Stimulated activated memory B cell treated with anti-CD40 and anti-IgM and Interleukin-4, amounts not matched to agents 10 μg/mL and 1 μg/mL and 100 μg/mL, for 72 hours (primary cell): ENCODE results near the gene RTL5.
"Not testable (repeated sequence)": the region's sequence is repeated elsewhere in the genome, so short reads cannot be mapped to it uniquely, and the experiment has no call there.

ENCODE experiments used
- ATAC-seq: fragments of 150-1000 bp; cut with Tn5 transposase; 2 replicates; pipeline ENCODE4 v1.10.0; 2021
- H3K27ac Mint-ChIP-seq: one replicate; pipeline ENCODE4 v1.8.0; 2022; ENCODE audit warnings: mild to moderate bottlenecking, mixed read lengths
- H3K27me3 Mint-ChIP-seq: one replicate; pipeline ENCODE4 v1.8.0; 2022; ENCODE audit warnings: mixed read lengths
- H3K36me3 Mint-ChIP-seq: one replicate; pipeline ENCODE4 v1.8.0; 2022; ENCODE audit warnings: mixed read lengths
- H3K4me1 Mint-ChIP-seq: one replicate; pipeline ENCODE4 v1.8.0; 2022; ENCODE audit warnings: mixed read lengths
- H3K4me3 Mint-ChIP-seq: one replicate; pipeline ENCODE4 v1.8.0; 2022; ENCODE audit warnings: mild to moderate bottlenecking, moderate library complexity, mixed read lengths
- H3K9me3 Mint-ChIP-seq: one replicate; pipeline ENCODE4 v1.8.0; 2022; ENCODE audit warnings: mixed read lengths

RTL5 gene

GRCh38 chrX:72131317-72132294 lies at the start of gene RTL5:
Gene RTL5, minus strand, starts transcription at chrX:72131915.
- H3K9me3 Mint-ChIP-seq: no peaks in the 10 kb centered on the region
- H3K4me3 Mint-ChIP-seq: peak within 1 kb of the TSS; percentile 81
- H3K27me3 Mint-ChIP-seq: peaks cover 33% of the 10 kb centered on the region
- peak; percentile 85 for ATAC-seq
- no peak within 1 kb of the TSS for H3K27ac Mint-ChIP-seq
- H3K4me1 Mint-ChIP-seq: peaks cover 10% of the 10 kb centered on the region
- H3K36me3 Mint-ChIP-seq: no peaks in the 10 kb centered on the region

DNA sequence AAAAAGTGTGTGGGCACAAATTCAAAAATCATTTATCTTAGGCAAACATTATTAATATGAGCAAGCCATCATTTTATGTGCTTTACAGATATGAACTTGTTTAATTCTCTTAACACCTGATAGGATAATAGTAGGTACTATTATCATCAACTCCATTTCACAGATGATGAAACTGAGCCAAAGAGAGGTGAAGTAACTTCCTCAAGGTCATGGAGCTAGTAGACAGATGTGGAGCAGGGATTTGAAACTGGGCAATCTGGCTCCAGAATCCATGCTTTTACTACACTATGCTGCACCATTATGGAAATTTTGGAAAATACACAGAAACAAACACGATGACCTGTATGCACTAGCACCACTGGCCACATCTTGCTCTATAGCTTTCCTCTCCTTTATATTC lies 48.8 kb upstream of the RTL5 start:
- no peak for ATAC-seq
- Mint-ChIP-seq H3K4me1 (peaks cover 6% of the 10 kb centered on the region), H3K27ac (no peak overlapping the region), H3K4me3 (no peak overlapping the region), H3K27me3 (no peaks in the 10 kb centered on the region), H3K9me3 (no peaks in the 10 kb centered on the region), H3K36me3 (peaks cover 5% of the 10 kb centered on the region)

DNA sequence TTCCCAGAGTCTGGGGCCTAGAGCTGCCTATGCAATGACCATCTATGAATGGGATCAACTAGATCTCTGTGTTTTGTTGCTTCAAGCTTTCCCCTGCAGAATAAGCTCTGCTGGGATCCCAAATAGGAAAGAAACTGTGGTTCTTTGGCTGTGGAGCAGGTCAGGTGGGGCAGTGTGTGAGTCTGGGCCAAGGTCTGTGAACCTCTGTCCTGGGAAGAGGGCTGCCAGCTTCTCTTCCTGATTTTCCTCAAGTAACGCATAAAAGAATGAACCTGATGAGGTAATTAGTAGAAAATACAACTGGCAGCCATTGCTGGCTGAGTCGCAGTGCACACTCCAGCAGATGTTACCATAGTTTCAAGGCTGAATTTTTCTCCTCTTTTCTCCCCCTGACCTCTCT lies 45.3 kb upstream of the RTL5 start:
- no peak for ATAC-seq
- no peaks in the 10 kb centered on the region for H3K9me3 Mint-ChIP-seq
- H3K4me3 Mint-ChIP-seq: no peak overlapping the region
- H3K4me1 Mint-ChIP-seq: no peaks in the 10 kb centered on the region
- no peaks in the 10 kb centered on the region for H3K27me3 Mint-ChIP-seq
- H3K36me3 Mint-ChIP-seq: no peaks in the 10 kb centered on the region
- no peak overlapping the region for H3K27ac Mint-ChIP-seq

- not testable (repeated sequence) for H3K27me3 Mint-ChIP-seq, H3K27ac Mint-ChIP-seq, H3K4me1 Mint-ChIP-seq, ATAC-seq, H3K4me3 Mint-ChIP-seq, H3K36me3 Mint-ChIP-seq, H3K9me3 Mint-ChIP-seq
These were observed 44.6 kb upstream of the RTL5 start for GRCh38 chrX:72176289-72176688.

GRCh38 chrX:72169008-72169728 lies 37.5 kb upstream of the RTL5 start:
- H3K27ac Mint-ChIP-seq: no peak overlapping the region
- no peaks in the 10 kb centered on the region for H3K36me3 Mint-ChIP-seq
- peak overlapping the region; percentile 36 for H3K4me3 Mint-ChIP-seq
- H3K27me3 Mint-ChIP-seq: no peaks in the 10 kb centered on the region
- no peak for ATAC-seq
- H3K9me3 Mint-ChIP-seq: no peaks in the 10 kb centered on the region
- no peaks in the 10 kb centered on the region for H3K4me1 Mint-ChIP-seq

GRCh38 chrX:72165551-72165950 lies 33.8 kb upstream of the RTL5 start:
- Mint-ChIP-seq H3K4me1 (no peaks in the 10 kb centered on the region), H3K27me3 (no peaks in the 10 kb centered on the region), H3K9me3 (no peaks in the 10 kb centered on the region), H3K4me3 (no peak overlapping the region), H3K36me3 (no peaks in the 10 kb centered on the region), H3K27ac (no peak overlapping the region)
- no peak for ATAC-seq

GRCh38 chrX:72159769-72160168 lies 28.1 kb upstream of the RTL5 start:
- Mint-ChIP-seq H3K4me3 (no peak overlapping the region), H3K4me1 (no peaks in the 10 kb centered on the region), H3K27me3 (no peaks in the 10 kb centered on the region), H3K27ac (no peak overlapping the region), H3K9me3 (peaks cover 4% of the 10 kb centered on the region), H3K36me3 (no peaks in the 10 kb centered on the region)
- ATAC-seq: no peak

DNA sequence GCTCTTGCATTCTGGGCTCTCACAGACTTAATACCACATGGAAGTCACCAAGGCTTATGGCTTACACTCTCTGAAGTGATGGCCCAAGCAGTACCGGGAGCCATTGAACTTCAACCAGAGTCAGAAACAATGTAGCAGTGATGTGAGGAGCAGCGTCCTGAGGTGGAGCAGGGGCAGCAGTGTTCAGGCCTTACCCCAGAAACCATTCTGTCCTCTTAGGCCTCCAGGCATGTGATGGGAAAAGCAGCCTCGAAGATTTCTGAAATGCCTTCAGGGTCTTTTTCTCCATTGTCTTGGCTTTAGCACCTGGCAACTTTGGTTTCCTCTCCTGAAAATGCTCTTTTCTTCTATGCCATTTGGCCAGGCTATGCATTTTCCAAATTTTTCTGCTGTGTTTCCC lies 27.1 kb upstream of the RTL5 start:
- Mint-ChIP-seq H3K9me3 (peaks cover 4% of the 10 kb centered on the region), H3K4me1 (no peaks in the 10 kb centered on the region), H3K27ac (no peak overlapping the region), H3K4me3 (no peak overlapping the region), H3K27me3 (no peaks in the 10 kb centered on the region), H3K36me3 (no peaks in the 10 kb centered on the region)
- no peak for ATAC-seq

DNA sequence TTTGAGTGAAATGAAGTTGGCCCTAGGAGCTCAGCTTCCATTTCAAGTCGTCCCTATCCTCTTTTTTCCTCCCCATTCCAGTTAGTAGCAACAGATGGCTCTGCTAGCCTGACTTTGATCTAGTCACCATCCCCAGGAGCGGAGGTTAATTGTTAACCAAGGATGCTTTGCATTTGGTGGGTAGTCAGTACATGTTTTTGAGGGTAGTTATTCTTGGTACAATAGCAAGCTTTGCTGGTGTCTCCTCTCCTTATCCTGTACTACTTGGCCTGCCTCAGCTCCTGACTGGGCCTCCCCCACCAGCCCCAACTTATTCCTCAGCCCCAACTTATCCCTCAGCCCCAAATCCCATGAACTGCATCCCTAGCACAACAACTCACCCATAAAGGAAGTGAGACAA lies 14.8 kb upstream of the RTL5 start:
- no peaks in the 10 kb centered on the region for H3K36me3 Mint-ChIP-seq
- H3K4me3 Mint-ChIP-seq: no peak overlapping the region
- no peak overlapping the region for H3K27ac Mint-ChIP-seq
- no peak for ATAC-seq
- no peaks in the 10 kb centered on the region for H3K9me3 Mint-ChIP-seq
- H3K27me3 Mint-ChIP-seq: peaks cover 13% of the 10 kb centered on the region
- peaks cover 8% of the 10 kb centered on the region for H3K4me1 Mint-ChIP-seq

DNA sequence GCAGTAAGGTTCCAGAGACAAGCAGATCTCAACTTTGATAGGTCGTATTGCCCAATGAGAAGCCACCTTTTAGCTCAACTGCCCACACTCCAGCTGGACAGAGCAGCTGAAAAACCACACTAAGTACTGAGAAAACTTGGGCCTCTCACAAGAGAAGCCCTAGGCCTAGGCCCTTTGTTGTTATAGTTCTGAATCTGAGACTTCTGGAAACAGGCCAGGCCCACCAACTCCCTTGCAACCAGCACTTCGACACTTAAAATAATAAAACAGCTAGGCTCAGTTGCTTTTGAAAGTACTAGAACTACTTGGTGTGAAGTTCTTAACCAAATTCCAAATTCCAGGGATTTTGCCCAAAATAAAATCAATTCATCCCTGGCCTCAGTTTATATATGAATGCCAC lies 13.5 kb upstream of the RTL5 start:
- ATAC-seq: no peak
- Mint-ChIP-seq H3K4me1 (peaks cover 19% of the 10 kb centered on the region), H3K4me3 (no peak overlapping the region), H3K27me3 (peaks cover 13% of the 10 kb centered on the region), H3K9me3 (no peaks in the 10 kb centered on the region), H3K27ac (no peak overlapping the region), H3K36me3 (no peaks in the 10 kb centered on the region)

- no peak overlapping the region for H3K27ac Mint-ChIP-seq
- peaks cover 19% of the 10 kb centered on the region for H3K4me1 Mint-ChIP-seq
- H3K9me3 Mint-ChIP-seq: no peaks in the 10 kb centered on the region
- ATAC-seq: no peak
- no peak overlapping the region for H3K4me3 Mint-ChIP-seq
- peaks cover 22% of the 10 kb centered on the region for H3K27me3 Mint-ChIP-seq
- no peaks in the 10 kb centered on the region for H3K36me3 Mint-ChIP-seq
These were observed 11.8 kb upstream of the RTL5 start for GRCh38 chrX:72143609-72143907.

DNA sequence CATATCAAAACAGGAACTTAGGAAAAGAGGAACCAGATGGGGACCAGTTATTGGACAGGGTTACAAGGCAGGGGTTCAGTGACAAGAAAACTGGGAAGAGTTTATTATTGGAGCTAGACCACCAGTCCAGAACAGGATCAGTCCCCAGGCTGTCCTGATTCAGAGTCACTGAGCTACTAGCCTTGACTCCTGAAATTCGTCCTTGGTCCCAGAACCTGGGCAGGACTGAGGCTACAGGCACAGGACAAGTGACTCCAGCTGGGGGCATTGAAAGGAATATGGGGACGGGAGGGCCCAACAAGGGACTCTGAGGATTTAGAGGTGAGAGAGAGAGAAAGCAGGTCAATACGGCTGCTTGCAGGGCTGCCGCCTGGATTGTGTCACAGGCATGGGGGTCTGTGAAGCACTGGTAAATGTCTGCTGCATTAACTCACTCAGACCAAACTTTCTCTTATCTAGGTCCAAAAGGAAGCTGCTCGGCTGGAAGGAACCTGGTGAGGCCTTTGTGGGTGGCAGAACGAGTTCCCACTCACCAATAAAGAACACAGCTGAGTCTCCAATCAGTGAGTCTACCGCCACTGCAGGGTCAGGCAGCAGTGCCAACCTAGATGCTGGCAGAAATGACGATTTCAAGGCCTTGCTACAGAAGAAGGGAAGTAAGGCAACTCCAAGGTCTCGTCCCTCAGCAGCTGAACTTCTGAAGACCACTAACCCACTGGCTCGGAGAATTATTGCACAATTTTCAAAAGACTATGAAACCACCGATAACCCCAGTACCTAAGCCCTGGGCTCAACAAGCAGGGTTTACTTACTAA lies 11.3 kb upstream of the RTL5 start:
- no peak for ATAC-seq
- Mint-ChIP-seq H3K27me3 (peaks cover 22% of the 10 kb centered on the region), H3K4me1 (peaks cover 19% of the 10 kb centered on the region), H3K36me3 (no peaks in the 10 kb centered on the region), H3K27ac (no peak overlapping the region), H3K9me3 (no peaks in the 10 kb centered on the region), H3K4me3 (no peak overlapping the region)

DNA sequence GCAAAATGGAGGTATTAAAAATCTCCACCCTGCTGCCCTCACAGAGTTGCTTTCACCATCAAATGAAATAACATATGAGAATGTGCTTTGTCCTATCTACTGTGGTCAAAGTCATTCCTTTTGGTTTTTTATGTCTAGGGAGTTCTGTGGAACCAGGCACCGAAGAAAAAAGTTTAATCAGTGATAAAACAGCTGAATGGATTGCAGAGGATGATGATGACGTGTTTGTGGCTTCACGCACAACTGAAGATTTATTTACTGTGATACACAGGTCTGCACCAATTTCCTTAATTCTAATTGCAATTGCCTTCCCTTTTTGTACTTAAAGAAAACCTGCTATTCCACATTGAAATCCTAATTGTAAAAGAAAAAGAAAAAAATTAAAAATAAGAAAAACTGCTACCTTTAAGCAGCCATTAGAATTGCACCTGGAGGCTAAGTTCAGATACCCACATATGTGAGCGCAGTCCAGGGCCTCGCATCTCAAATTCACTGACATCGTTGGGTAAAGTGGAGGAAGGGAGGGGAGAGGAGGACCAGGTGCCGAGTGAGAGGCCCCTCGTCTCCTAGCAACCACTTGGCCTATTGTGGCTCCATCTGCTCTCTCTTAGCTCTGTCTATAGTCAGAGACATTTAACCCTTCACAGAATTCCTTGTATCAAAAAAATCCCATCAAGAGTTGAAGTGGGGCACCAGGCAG lies 10.5 kb upstream of the RTL5 start:
- no peak overlapping the region for H3K4me3 Mint-ChIP-seq
- H3K36me3 Mint-ChIP-seq: no peaks in the 10 kb centered on the region
- no peak for ATAC-seq
- no peaks in the 10 kb centered on the region for H3K9me3 Mint-ChIP-seq
- H3K27ac Mint-ChIP-seq: no peak overlapping the region
- H3K27me3 Mint-ChIP-seq: peaks cover 22% of the 10 kb centered on the region
- H3K4me1 Mint-ChIP-seq: peaks cover 19% of the 10 kb centered on the region

DNA sequence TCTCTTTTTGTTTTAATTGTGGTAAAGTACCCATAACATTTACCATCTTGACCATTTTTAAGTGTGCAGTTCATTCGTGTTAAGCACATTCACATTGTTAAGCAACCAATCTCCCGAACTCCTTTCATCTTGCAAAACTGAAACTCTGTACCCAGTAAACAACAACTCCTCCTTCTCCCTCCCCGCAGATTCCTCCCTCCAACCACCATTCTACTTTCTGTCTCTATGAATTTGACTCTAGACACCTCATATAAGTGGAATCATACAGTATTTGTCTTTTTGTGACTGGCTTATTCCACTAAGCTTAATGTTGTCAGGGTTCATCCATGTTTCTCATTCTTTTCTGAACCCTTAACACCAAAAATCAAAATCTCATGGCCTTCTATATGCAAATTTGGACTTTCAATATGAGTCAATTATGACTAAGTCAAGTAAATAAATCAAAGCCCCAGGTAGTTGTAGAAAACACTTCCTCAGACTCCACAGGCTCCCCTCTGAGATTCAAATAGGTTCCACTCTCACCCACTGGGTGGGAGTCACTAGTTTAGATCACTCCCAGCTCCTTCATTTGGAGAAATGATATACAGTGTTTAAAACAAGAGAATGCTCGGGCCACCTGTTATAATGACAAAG lies 9.8 kb upstream of the RTL5 start:
- Mint-ChIP-seq H3K27me3 (peaks cover 20% of the 10 kb centered on the region), H3K27ac (no peak overlapping the region), H3K4me3 (peak overlapping the region; percentile 2), H3K9me3 (no peaks in the 10 kb centered on the region), H3K36me3 (no peaks in the 10 kb centered on the region), H3K4me1 (peaks cover 19% of the 10 kb centered on the region)
- ATAC-seq: peak; percentile 47
